GM18499 (cell line): Measurements from ENCODE around the gene SAMD14.

Experiments
- ATAC-seq: cut with Tn5 transposase; IDR thresholded peaks from one replicate; pipeline ENCODE4 v1.9.1; 2021; ENCODE audit warnings: moderate number of reproducible peaks; ENCODE audit not compliant: insufficient read depth, unreplicated experiment

The SAMD14 gene

DNA sequence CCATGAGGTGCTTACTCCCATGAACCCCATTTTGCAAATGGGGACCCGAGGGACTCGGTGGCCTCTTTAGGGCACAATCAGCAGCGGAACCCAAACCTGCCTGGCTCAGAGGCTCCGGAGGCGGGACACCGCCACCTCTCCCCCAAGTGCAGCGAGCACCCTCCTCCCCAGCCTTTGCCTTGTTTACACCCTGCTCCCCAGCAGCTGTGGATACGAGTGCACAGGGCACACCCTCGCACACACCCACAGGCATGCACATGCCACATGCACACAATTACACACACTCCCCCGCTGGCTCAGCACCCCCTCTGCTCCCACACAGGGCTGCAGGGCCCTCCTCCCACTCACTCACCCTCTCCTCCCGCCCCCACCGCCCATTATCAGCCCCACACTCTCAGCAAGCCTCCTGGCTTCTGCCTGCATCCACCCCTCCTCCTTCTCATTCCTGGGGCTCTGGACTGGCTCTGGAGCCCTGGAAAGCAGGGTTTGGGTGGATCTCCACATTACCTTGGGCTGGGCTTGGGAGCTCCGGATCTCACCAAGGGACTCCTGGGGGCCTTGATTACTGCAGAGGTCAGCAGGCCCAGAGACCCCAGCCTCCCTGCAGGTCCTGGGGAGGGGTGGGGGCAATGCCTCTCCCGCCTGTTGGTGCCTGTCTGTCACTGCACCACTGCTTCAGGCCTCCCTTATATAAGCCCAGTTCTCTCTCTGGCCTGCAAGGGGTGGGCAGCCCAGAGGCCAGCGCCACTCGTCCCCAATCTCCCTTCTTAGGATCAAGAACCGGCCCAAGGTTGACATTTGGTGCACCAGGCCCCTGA is 28.4 kb downstream of the SAMD14 start:
- ATAC-seq, result no peak

DNA sequence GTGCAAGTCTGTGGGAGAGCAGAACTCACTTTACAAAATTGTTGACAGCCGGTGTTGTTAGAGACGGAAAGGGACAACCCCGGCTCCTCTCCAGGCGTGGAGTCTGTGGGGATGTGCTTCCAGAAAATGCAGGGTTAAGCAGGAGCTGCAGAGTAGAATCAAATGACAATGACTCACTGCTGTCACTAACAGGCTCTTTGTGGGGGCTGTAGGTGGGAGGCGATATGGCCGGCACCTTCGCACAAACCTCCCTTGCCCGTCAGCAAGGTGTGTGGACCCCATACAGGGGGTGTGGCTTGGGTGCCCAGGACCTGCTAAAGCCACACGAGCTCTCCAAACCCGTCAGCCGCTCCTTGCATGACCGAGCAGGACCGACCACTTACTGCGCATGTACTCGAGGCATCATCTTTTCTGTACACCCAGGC is 29.0 kb downstream of the SAMD14 start:
- ATAC-seq, result no peak

- no peak for ATAC-seq
These were observed 29.5 kb downstream of the SAMD14 start for GRCh38 chr17:50100480-50100883.

GRCh38 chr17:50099003-50099402 is 31.0 kb downstream of the SAMD14 start:
- ATAC-seq, result no peak

DNA sequence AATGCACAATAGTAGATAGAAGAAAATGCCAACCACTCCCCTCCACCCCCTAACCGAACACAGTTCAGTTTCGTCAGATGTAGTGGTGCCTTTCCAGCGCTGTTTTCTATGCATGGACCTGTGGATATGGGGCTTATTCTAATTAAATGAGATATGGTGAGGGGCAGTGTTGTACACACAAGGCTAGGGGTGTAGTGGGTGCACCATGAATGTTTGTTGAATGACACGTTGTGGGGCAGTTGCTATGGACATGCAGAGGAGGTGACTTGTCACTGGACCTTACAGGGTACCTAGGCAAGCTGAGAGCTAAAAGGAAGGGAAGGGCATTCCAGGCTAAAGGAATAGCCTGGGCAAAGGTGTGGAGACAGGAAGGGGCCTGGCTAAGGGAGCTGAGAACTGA is 31.4 kb downstream of the SAMD14 start:
- ATAC-seq, result no peak

DNA sequence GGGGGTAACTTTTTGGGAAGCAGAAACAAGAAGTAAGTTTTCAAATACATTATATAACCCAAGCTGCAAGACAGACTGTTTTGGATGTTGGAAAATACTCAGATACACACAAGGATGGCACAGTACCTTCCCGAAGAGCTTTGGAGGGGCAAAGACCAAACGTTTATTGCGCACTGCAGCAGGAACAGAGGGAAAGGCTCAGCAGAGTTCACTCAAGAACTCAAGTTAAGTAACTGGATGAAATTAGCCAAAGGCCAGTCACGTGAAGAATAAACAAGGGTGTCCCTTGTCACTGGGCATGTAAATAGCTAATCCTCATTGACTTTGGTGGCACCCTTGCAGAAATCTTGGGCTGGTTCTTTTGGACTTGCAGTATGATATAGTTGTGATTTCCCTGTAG is 32.0 kb downstream of the SAMD14 start:
- ATAC-seq, result no peak

- no peak for ATAC-seq
These were observed 32.5 kb downstream of the SAMD14 start for GRCh38 chr17:50097455-50097854.

DNA sequence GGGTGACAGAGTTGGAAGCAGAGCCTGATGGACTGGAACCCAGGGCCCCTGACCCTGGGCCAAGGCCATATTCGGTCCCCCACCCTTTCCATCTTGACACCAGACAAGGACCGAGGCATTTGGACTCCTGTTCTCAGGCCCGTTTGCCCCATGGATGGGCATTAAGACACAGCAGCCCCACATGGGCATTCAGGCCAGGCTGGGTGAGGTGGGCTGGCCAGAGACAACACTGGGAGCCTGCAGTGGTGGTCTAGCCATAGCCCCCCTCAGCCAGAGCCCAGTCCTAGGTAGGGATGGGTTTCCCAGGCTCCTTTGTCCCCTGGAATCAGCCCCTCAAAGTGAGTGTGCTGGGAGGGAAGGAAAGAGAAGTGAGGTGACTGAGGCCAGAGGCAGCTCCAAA is 33.2 kb downstream of the SAMD14 start:
- no peak for ATAC-seq

- ATAC-seq, result no peak
These were observed 33.9 kb downstream of the SAMD14 start for GRCh38 chr17:50096092-50096491.

GRCh38 chr17:50095626-50096037 is 34.3 kb downstream of the SAMD14 start:
- ATAC-seq, result no peak

- peak; percentile 71 for ATAC-seq
These were observed 35.0 kb downstream of the SAMD14 start, which contains the start of gene PDK2 for GRCh38 chr17:50094753-50095619. Gene PDK2 (plus strand): TSS chr17:50095351. CDS start chr17:50095436, 85 bp downstream.

DNA sequence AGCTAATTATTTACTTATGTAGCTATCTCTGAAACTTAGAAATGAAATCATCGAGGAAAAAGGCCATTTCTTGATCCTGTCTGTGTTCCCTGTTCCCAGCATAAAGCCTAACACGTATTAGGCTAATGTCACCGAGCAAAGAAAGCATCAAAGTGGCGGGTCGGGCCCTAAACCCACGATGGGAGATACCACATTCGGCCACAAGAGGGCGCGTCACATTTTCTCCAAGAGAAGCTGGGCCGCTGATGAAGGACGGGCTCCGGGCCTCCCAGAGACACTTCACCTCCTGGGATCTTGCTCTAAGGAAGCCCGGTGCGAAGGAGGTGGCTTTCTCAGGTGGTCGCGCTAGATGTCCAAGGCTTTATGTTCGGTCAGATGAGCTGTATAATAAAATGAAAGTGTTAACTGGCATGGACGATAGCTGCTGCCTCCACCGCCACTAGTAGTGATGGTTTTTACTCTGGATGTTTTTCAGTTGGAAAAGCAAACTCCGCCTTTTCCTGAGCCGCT is 35.7 kb downstream of the SAMD14 start:
- ATAC-seq, result no peak

DNA sequence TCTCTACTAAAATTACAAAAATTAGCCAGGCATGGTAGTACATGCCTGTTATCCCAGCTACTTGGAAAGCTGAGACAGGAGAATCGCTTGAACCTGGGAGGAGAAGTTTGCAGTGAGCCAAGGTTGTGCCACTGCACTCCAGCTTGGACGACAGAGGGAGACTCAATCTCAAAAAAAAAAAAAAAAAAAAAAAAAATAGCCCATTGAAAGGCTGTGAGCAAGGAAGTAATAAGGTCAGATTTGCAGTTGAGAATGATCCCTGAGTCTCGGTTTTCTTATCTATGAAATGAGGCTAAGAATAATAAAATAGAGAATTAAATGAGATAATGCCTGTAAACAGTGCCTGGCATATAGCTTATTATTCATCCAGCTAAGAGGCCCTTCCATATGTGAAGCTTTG is 36.2 kb downstream of the SAMD14 start:
- no peak for ATAC-seq

- ATAC-seq, result no peak
These were observed 36.7 kb downstream of the SAMD14 start for GRCh38 chr17:50093246-50093645.

DNA sequence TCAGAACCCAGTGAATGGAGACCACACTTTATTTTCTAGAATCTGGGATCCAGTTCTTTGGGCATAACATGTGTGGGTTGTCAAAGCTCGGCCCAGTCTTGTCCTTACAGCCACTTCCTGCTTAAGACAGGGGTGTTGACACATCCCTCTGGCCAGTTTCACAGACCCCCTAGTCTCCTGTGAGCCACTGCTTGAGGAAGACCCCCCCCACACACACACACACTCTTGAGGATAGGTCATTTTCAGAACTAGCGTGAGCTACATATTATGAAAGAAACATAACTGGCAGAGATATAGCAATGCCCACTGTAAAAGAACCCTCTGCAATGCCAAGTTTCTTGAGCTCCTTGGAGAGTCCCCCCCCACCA is 38.1 kb downstream of the SAMD14 start:
- ATAC-seq, result no peak

- ATAC-seq, result no peak
These were observed 38.7 kb downstream of the SAMD14 start for GRCh38 chr17:50090971-50091917.

GRCh38 chr17:50090071-50090470 is 39.9 kb downstream of the SAMD14 start:
- ATAC-seq, result no peak

GRCh38 chr17:50088952-50089825 is 40.8 kb downstream of the SAMD14 start:
- no peak for ATAC-seq

- no peak for ATAC-seq
These were observed 42.0 kb downstream of the SAMD14 start for GRCh38 chr17:50087912-50088405.
